Osteocyte (in vitro differentiated cells): ENCODE data around the gene PREP. TPM values are rescaled to one million over a fixed set of nuclear protein-coding genes. Genes with fewer than 3 reads are reported as not detected.

Source experiments
- DNase-seq: peaks from one replicate; pipeline ENCODE4 v3.0.0; 2021; ENCODE audit warnings: mixed read lengths; ENCODE audit not compliant: unreplicated experiment; ENCODE audit errors: extremely low spot score
- H3K27ac Mint-ChIP-seq: one replicate; pipeline ENCODE4 v1.8.0; 2021; ENCODE audit warnings: mild to moderate bottlenecking, mixed read lengths; ENCODE audit not compliant: unreplicated experiment
- H3K27me3 Mint-ChIP-seq: one replicate; pipeline ENCODE4 v1.8.0; 2021; ENCODE audit warnings: mixed read lengths; ENCODE audit not compliant: unreplicated experiment
- H3K36me3 Mint-ChIP-seq: one replicate; pipeline ENCODE4 v1.8.0; 2021; ENCODE audit warnings: mixed read lengths; ENCODE audit not compliant: unreplicated experiment
- H3K4me1 Mint-ChIP-seq: one replicate; pipeline ENCODE4 v1.8.0; 2021; ENCODE audit warnings: mixed read lengths; ENCODE audit not compliant: unreplicated experiment
- H3K4me3 Mint-ChIP-seq: one replicate; pipeline ENCODE4 v1.8.0; 2021; ENCODE audit warnings: mild to moderate bottlenecking, moderate library complexity, mixed read lengths; ENCODE audit not compliant: unreplicated experiment
- H3K9me3 Mint-ChIP-seq: one replicate; pipeline ENCODE4 v1.8.0; 2021; ENCODE audit warnings: mixed read lengths; ENCODE audit not compliant: unreplicated experiment
- CTCF ChIP-seq: fragments of 200-600 bp; sonication (generic); IDR thresholded peaks from 2 replicates; pipeline ENCODE4 v1.5.0; 2021; ENCODE audit warnings: antibody characterized with exemption, mild to moderate bottlenecking, moderate library complexity
- total RNA-seq: library from RNA; stranded (reverse); gene quantifications from 2 replicates; pipeline ENCODE4 v1.2.1, GENCODE V29; 2021

The PREP gene
- total RNA-seq, 1 donor from 2014 or later, result 36.9 TPM

DNA sequence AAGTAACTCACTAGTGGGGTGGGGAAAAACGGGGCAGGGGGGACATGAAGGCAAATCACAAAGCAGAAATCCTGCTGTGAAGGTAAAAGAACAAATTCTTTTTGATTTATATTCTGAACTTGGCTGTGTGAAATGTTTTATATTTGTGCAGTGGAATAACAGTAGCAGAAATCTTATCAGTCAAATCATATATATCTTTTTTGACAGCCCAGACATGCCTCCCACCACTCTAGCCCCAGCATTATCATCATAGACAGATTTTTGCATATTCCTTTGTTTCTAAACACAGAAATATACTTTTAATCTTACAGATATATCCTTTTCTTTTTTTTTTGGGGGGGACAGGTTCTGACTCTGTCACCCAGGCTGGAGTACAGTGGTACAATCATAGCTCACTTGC, 97.4 kb downstream of the PREP start:
- TF ChIP-seq CTCF, result no peak
- H3K27me3 Mint-ChIP-seq, result no peaks in the 10 kb centered on the region
- no peak overlapping the region for H3K4me3 Mint-ChIP-seq
- no peak for DNase-seq
- H3K4me1 Mint-ChIP-seq, result peaks cover 4% of the 10 kb centered on the region
- no peak overlapping the region for H3K27ac Mint-ChIP-seq
- H3K36me3 Mint-ChIP-seq, result peaks cover 10% of the 10 kb centered on the region
- no peaks in the 10 kb centered on the region for H3K9me3 Mint-ChIP-seq

GRCh38 chr6:105304825-105305224, 98.1 kb downstream of the PREP start:
- Mint-ChIP-seq H3K27me3 (no peaks in the 10 kb centered on the region), H3K36me3 (peaks cover 10% of the 10 kb centered on the region), H3K4me3 (no peak overlapping the region), H3K9me3 (no peaks in the 10 kb centered on the region), H3K4me1 (peaks cover 10% of the 10 kb centered on the region), H3K27ac (no peak overlapping the region)
- no peak for DNase-seq
- TF ChIP-seq CTCF, result no peak

DNA sequence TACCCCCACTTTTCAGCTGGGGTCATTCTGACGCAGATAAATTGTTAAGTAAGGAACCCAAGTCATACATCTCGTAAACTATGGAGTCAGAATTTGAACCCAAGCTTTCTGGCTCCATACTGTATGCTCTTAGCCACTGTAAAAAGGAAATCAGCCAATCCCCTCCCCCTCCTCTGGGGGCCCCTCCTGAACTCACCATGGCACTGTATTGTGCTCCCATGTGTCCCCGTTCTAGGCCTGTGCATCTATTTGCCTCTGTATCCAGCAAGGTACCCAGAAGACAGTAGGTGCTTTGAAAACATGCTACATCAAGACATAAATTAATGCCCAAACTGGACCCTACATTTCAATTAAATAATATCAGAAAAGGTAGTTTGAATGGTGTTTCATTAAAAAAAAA, 98.5 kb downstream of the PREP start:
- no peaks in the 10 kb centered on the region for H3K27me3 Mint-ChIP-seq
- peaks cover 10% of the 10 kb centered on the region for H3K4me1 Mint-ChIP-seq

DNA sequence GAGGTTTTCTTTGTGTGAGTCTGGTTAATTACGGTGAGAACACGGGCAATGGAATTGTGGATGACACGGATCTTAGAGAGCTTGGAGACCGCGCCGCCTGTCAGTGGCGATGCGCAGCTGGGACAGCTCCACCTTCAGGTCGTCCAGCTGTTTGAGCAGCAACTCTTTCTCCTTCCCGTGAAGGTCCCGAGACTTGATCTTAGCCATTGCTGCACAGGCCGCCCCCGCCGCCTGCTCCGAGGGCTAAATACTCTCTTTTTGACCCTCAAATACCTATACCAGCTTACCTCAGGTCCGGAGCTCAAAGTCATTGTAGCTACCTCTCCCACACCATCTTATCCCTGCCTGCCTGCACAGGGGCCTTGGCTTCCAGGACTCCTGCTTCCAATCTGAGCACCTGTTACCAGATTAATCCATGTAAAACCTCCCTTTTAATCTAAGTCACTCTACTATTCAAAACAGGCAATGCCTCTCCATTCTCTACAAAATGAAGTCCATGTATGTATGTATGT, 100.2 kb downstream of the PREP start:
- Mint-ChIP-seq H3K4me1 (peaks cover 10% of the 10 kb centered on the region), H3K4me3 (no peak overlapping the region), H3K9me3 (no peaks in the 10 kb centered on the region), H3K27ac (no peak overlapping the region), H3K36me3 (peaks cover 10% of the 10 kb centered on the region), H3K27me3 (no peaks in the 10 kb centered on the region)
- TF ChIP-seq CTCF, result no peak
- no peak for DNase-seq

More for the DNA sequence above, 98.5 kb downstream of the PREP start:
- Mint-ChIP-seq H3K4me3 (no peak overlapping the region), H3K9me3 (no peaks in the 10 kb centered on the region), H3K27ac (no peak overlapping the region), H3K36me3 (peaks cover 10% of the 10 kb centered on the region)
- DNase-seq, result no peak
- TF ChIP-seq CTCF, result no peak

- H3K27me3 Mint-ChIP-seq, result no peaks in the 10 kb centered on the region
- no peaks in the 10 kb centered on the region for H3K9me3 Mint-ChIP-seq
- H3K4me1 Mint-ChIP-seq, result peaks cover 10% of the 10 kb centered on the region
- DNase-seq, result no peak
- no peak overlapping the region for H3K4me3 Mint-ChIP-seq
- H3K27ac Mint-ChIP-seq, result no peak overlapping the region
- no peak for TF ChIP-seq CTCF
- H3K36me3 Mint-ChIP-seq, result peaks cover 11% of the 10 kb centered on the region
Measured at GRCh38 chr6:105301756-105302616, 100.9 kb downstream of the PREP start.
